ENCODE measurements around the gene KCTD16. TPM values are rescaled to one million over a fixed set of nuclear protein-coding genes. Genes with fewer than 3 reads are reported as not detected.

KCTD16 gene
- total RNA-seq, 6 donors from 2014 or later: under 0.01 to 1.7 (median 0.27) TPM

DNA sequence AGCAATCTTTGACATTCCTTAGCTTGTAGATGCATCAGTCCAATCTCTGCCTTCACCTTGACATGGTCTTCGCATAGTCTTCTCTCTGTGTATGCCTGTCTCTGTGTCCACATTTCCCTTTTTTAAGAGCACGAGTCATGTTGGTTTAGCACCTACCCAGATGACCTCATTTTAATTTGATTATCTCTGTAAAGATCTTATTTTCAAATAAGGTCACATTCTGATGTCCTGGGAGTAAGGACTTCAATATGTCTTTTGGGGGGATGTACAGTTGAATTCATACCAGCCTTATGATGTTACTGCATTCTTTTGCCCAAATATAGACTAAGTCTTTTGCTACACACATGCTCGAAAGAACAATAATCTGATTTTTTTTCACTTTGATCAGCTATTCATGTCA is 6.9 kb downstream of the KCTD16 start:
- no peaks in the 10 kb centered on the region for H3K36me3 ChIP-seq
- no peak for DNase-seq
- H3K4me3 ChIP-seq: no peak overlapping the region
- TF ChIP-seq EP300 (IDR thresholded peaks at IDR 0.05): no peak
- no peak for TF ChIP-seq POLR2A (IDR thresholded peaks at IDR 0.05)
- TF ChIP-seq, protein P1, sequence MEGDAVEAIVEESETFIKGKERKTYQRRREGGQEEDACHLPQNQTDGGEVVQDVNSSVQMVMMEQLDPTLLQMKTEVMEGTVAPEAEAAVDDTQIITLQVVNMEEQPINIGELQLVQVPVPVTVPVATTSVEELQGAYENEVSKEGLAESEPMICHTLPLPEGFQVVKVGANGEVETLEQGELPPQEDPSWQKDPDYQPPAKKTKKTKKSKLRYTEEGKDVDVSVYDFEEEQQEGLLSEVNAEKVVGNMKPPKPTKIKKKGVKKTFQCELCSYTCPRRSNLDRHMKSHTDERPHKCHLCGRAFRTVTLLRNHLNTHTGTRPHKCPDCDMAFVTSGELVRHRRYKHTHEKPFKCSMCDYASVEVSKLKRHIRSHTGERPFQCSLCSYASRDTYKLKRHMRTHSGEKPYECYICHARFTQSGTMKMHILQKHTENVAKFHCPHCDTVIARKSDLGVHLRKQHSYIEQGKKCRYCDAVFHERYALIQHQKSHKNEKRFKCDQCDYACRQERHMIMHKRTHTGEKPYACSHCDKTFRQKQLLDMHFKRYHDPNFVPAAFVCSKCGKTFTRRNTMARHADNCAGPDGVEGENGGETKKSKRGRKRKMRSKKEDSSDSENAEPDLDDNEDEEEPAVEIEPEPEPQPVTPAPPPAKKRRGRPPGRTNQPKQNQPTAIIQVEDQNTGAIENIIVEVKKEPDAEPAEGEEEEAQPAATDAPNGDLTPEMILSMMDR (IDR thresholded peaks at IDR 0.05): no peak
- TF ChIP-seq POLR2AphosphoS5 (IDR thresholded peaks at IDR 0.05): no peak
- 76 to 87% methylated on average over 3 of the region's 3 CpGs for WGBS, 2 donors
- no peaks in the 10 kb centered on the region for H3K9me3 ChIP-seq
- no peaks in the 10 kb centered on the region for H3K27me3 ChIP-seq
- H3K4me1 ChIP-seq: no peaks in the 10 kb centered on the region
- H3K27ac ChIP-seq: no peak overlapping the region
- ATAC-seq (ENCODE audit: low FRiP score in 2 of 2): no peak

DNA sequence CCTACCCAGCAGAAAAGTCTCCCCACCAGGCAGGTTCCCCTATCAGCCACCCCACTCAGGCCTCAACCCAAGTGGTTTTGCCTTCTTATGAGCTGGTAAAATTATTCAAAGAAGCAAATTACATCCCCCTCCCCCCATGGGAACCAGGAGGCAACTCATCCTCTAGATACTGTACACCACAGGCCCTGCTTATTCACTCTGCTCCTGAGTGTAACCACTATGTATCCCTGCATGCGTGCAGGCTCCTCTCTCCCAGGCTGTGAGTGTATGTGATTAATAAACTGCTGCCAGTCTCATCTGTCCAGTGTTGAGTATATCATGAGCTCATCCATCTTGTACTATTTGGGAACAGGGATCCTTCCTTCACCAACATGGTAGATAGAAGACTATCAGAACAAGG is 8.6 kb downstream of the KCTD16 start:
- peaks cover 0 to 5% (median 0%) of the 10 kb centered on the region in 4 donors for H3K4me1 ChIP-seq
- 91 to 100% methylated on average over 1 of the region's 1 CpG for WGBS, 2 donors
- ATAC-seq (ENCODE audit: low FRiP score in 2 of 2) (no peak), DNase-seq (no peak)
- no peak overlapping the region for H3K4me3 ChIP-seq
- no peaks in the 10 kb centered on the region for H3K36me3 ChIP-seq
- H3K27me3 ChIP-seq: no peaks in the 10 kb centered on the region
- TF ChIP-seq POLR2AphosphoS5 (IDR thresholded peaks at IDR 0.05) (no peak), POLR2A (IDR thresholded peaks at IDR 0.05) (no peak), EP300 (IDR thresholded peaks at IDR 0.05) (no peak)
- TF ChIP-seq, protein P1 (IDR thresholded peaks at IDR 0.05): no peak
- no peak overlapping the region for H3K27ac ChIP-seq
- no peaks in the 10 kb centered on the region for H3K9me3 ChIP-seq

DNA sequence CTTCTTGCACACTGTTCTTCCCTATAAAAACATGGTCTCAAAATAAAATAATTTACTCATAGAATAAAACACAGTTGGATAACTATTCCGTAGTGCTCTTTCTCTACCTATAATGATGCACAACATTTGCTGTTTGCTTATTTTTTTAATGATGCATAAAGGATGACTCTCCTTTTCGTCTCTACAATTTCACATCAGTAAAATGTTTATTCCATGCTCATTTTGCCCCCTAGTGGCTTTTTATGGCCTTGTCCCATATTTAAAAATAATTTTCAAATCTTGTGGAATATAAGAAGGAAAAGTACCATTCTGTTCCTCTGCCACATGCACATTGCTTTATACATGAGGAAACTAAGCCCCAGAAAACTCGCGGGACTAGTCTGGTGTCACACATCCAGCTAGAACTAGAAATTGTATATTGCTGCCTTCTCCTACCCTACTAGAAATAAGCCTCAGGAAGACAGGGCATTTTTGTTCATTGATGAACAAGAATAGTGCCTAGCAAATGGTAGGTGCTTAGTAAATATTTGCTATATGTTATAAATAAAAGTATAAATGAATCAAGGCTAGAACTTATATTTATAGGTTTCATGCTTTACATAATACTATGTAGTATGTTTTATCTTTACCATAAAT is 12.7 kb downstream of the KCTD16 start:
- Histone ChIP-seq H3K27ac (no peak overlapping the region), H3K9me3 (no peaks in the 10 kb centered on the region), H3K27me3 (no peaks in the 10 kb centered on the region), H3K4me3 (no peak overlapping the region), H3K4me1 (peaks cover 9 to 17% (median 12%) of the 10 kb centered on the region in 4 donors), H3K36me3 (no peaks in the 10 kb centered on the region)
- no peak for DNase-seq
- TF ChIP-seq, protein P1 (IDR thresholded peaks at IDR 0.05): peak; percentile 42 to 76 (median 52)
- no peak for TF ChIP-seq POLR2A (IDR thresholded peaks at IDR 0.05)
- ATAC-seq (ENCODE audit: low FRiP score in 2 of 2): no peak
- 18 to 20% methylated on average over 4 of the region's 4 CpGs for whole genome bisulfite sequencing, 2 donors

DNA sequence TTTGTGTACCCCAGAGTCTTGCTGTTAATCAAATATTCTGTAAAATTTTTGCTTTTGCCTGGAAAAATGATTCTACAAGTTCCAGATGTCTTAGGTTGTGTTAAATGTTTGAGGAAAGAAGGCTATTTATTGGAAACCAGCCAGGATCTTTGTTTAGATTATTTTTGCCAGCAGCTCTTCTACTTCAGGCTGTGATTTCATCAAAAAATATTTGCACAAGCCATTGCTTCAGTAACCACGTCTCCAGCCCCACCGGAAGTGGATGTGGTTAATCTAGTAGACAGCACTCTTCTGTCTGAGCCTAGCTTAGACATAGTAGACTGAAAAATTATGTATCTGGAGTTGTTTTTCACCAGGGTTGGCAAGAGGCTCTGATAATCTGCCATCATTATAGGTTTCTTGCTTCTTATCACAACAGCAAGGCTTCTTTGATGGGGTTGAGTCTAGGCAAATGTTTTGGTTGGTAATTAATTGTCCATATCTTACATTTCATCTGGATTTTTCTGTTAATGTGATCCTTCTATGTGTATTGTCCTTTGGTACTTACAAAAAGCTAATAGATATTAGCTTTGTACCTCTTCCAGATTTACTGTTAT is 17.1 kb downstream of the KCTD16 start:
- no peaks in the 10 kb centered on the region for H3K27me3 ChIP-seq
- no peak for TF ChIP-seq POLR2A (IDR thresholded peaks at IDR 0.05)
- TF ChIP-seq POLR2AphosphoS5 (IDR thresholded peaks at IDR 0.05): peak in 1 of 2 donors; percentile 7
- no peak for TF ChIP-seq EP300 (IDR thresholded peaks at IDR 0.05)
- TF ChIP-seq, protein P1 (IDR thresholded peaks at IDR 0.05): no peak
- WGBS, 2 donors: 0% methylated on average over 2 of the region's 2 CpGs
- H3K27ac ChIP-seq: peak overlapping the region in 3 of 4 donors; percentile 53 to 62 (median 57)
- ATAC-seq (ENCODE audit: low FRiP score in 2 of 2): peak; percentile 77 to 80
- no peaks in the 10 kb centered on the region for H3K36me3 ChIP-seq
- no peak overlapping the region for H3K4me3 ChIP-seq
- peaks cover 18 to 33% (median 22%) of the 10 kb centered on the region in 4 donors for H3K4me1 ChIP-seq
- H3K9me3 ChIP-seq: no peaks in the 10 kb centered on the region
- DNase-seq: peak in 1 of 2 donors; percentile 73

Data from upper lobe of left lung (tissue), 6 donors.